Ovary (tissue), 10 donors: ENCODE measurements around the gene JAK2. TPM values are rescaled to one million over a fixed set of nuclear protein-coding genes. Genes with fewer than 3 reads are reported as not detected.

Experiments used
- DNase-seq, 5 donors: peaks; one replicate each; pipeline ENCODE4 v3.0.0-alpha.2; 2019 to 2020
- H3K27ac ChIP-seq, 2 donors: fragments of 200-600 bp; one replicate each; pipeline versions ENCODE4 v1.5.1 to v1.8.0; 2019 to 2022
- H3K27me3 ChIP-seq: fragments of 200-600 bp; one replicate; pipeline ENCODE4 v1.8.0; 2022
- H3K36me3 ChIP-seq: fragments of 200-600 bp; sonication (generic); one replicate; pipeline ENCODE4 v1.5.1; 2019
- H3K4me1 ChIP-seq: one replicate; pipeline ENCODE4 v1.8.1; 2013; ENCODE audit warnings: mild to moderate bottlenecking, moderate library complexity; ENCODE audit not compliant: insufficient read depth
- H3K4me3 ChIP-seq: fragments of 200-600 bp; sonication (generic); one replicate; pipeline ENCODE4 v1.5.1; 2017
- H3K9me3 ChIP-seq, 2 donors: fragments of 200-600 bp in 1 of 2; sonication (generic) in 1 of 2; one replicate each; pipeline versions ENCODE4 v1.5.1 to v1.8.1; 2013 to 2019; ENCODE audit warnings: mild to moderate bottlenecking in 1 of 2, moderate library complexity in 1 of 2
- EP300 ChIP-seq: sonication (generic); formaldehyde crosslinking; IDR thresholded peaks from one replicate; pipeline ENCODE4 v1.6.1; 2017; ENCODE audit warnings: antibody characterized with exemption
- POLR2A ChIP-seq: fragments of 450-650 bp; IDR thresholded peaks from one replicate; pipeline ENCODE4 v1.6.1; 2017; ENCODE audit warnings: antibody characterized with exemption, mild to moderate bottlenecking, moderate library complexity
- WGBS, 3 donors: extraction: QIAGEN DNeasy Blood & Tissue Kit in 1 of 3; methylation state at CpG; one replicate each; pipeline versions ENCODE4 v1.1.5 to v1.1.7; 2013 to 2017; 5-methylcytosine and 5-hydroxymethylcytosine counted together
- intact Hi-C, 4 donors: fragments of 100-400 bp; cut with DNase I; formaldehyde crosslinking; loops; one replicate each; pipeline versions ENCODE4 v1.11.0 to v1.15.1; 2022 to 2023
- long read RNA-seq, 3 donors: library from polyadenylated mRNA in 2 of 3; unstranded in 2 of 3; transcript quantifications; one replicate each; pipeline ENCODE4 v2.0.0 and lab custom pipeline, GENCODE V29; 2021 to 2026
- polyA plus RNA-seq, 2 donors: library from polyadenylated mRNA; stranded (reverse); fragments of 200-250 nt in 1 of 2; fragments of 350-450 nt in 1 of 2; fragmentation: Illumina TruSeq in 1 of 2; extraction: RNeasy Lipid Tissue Mini Kit (QIAGEN cat#74804) in 1 of 2; gene quantifications; one replicate each; pipeline ENCODE4 v1.2.3, GENCODE V29; 2013 to 2014
- total RNA-seq, 7 donors: library from RNA; depleted of rRNA in 2 of 7; stranded (reverse); fragments of >200 nt in 2 of 7; fragmentation: NEBNext Ultra II Directional in 3 of 7; extraction: Animal tissue kit (Norgen Biotek cat#: 25700) in 3 of 7; gene quantifications; one replicate each; pipeline versions ENCODE4 v1.1.0 to v1.2.4, GENCODE V29; 2016 to 2023
- TF ChIP-seq, protein P1 (sequence below), 3 donors: fragments of 450-650 bp in 2 of 3; fragments of 200-600 bp in 1 of 3; IDR thresholded peaks; one replicate each; pipeline versions ENCODE4 v1.5.1 to v1.8.0; 2016 to 2022; ENCODE audit warnings: antibody characterized with exemption in 3 of 3, mild to moderate bottlenecking in 1 of 3
- donor health status: DM: no; HTN: no; CAD: no; lungs with moderate emphysema.
- donor health status: DM: no; HTN: no; CAD: no.
- donor health status: Bipolar disorder and iron deficiency.
- donor health status: DM: yes; HTN: yes; CAD: no.
- donor health status: DM: no; HTN: no; CAD: no.
- donor health status: DM: yes; HTN: yes; CAD: no.

Gene JAK2
- total RNA-seq, result 10 to 100 TPM; 14.4 to 31.4 (median 19.8) TPM
- 10 to 100 TPM in 1 of 2 donors, 1 to 10 TPM in 1; 8.6 to 15.9 TPM for polyA plus RNA-seq
- long read RNA-seq, donor 1, partial matches to known transcripts, result 17 of 35 reads
- long read RNA-seq, donor 1, other reads (novel, unspliced or antisense), result 18 of 35 reads
- long read RNA-seq, donor 2, result 0 reads
- long read RNA-seq, donor 3, full-length matches to known transcripts, result 23 of 39 reads
- long read RNA-seq, donor 3, partial matches to known transcripts, result 5 of 39 reads
- long read RNA-seq, donor 3, other reads (novel, unspliced or antisense), result 11 of 39 reads

DNA sequence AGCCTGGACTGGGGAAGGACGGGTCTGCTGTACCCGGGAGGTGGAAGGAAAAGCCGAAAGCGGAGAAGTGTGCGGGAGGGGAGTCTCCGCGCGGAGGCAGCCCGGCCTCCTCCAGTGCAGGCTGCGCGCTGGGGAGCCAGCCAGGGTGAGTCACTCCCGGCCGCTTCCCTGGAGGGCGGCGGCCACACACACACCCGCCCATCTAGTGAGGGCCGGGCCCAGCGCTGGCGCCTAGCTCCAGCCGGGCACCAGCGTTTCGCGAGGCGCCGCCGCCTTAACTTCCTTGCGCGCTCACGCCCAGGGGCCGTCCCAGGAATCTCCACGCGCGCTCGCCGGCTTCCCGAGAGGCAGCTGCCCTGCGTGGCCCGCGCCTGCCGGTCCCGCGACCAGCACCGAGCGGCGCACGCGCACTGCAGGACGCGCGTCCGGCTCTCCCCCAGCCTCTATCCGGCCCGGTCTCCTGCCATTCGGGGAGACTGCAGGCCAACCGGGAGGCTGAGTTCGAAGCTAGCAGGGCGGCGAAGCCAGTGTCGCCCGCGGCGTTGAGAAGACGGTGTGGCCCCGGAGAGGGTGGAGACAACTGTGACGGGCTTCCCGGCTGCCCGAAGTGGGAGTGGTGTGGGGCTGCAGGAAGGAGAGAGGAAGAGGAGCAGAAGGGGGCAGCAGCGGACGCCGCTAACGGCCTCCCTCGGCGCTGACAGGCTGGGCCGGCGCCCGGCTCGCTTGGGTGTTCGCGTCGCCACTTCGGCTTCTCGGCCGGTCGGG lies at the start of gene JAK2:
TSS of gene JAK2 (plus strand) at position 652 of the 765 bp plus-strand sequence. CDS start 36,716 bp downstream, outside the sequence.
- H3K36me3 ChIP-seq, result no peaks in the 10 kb centered on the region
- 0 to 1% (median 1%) methylated on average over 76 to 84 of the region's 84 CpGs for WGBS, 3 donors
- intact Hi-C loops, result loop anchor here (5.0 to 10.0 kb wide), 5 partner anchors 130 to 310 kb away; partner anchors contain the start of genes RCL1 (in 4 of the 4) and CDC37L1 (in 1 of the 4)
- TF ChIP-seq, protein P1, sequence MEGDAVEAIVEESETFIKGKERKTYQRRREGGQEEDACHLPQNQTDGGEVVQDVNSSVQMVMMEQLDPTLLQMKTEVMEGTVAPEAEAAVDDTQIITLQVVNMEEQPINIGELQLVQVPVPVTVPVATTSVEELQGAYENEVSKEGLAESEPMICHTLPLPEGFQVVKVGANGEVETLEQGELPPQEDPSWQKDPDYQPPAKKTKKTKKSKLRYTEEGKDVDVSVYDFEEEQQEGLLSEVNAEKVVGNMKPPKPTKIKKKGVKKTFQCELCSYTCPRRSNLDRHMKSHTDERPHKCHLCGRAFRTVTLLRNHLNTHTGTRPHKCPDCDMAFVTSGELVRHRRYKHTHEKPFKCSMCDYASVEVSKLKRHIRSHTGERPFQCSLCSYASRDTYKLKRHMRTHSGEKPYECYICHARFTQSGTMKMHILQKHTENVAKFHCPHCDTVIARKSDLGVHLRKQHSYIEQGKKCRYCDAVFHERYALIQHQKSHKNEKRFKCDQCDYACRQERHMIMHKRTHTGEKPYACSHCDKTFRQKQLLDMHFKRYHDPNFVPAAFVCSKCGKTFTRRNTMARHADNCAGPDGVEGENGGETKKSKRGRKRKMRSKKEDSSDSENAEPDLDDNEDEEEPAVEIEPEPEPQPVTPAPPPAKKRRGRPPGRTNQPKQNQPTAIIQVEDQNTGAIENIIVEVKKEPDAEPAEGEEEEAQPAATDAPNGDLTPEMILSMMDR (IDR thresholded peaks at IDR 0.05), result peak in 1 of 3 donors; percentile 42
- TF ChIP-seq EP300 (no peak), POLR2A (peak; percentile 33)
- no peaks in the 10 kb centered on the region for H3K9me3 ChIP-seq
- peak within 1 kb of the TSS; percentile 93 to 99 for H3K27ac ChIP-seq
- no peaks in the 10 kb centered on the region for H3K27me3 ChIP-seq
- peak within 1 kb of the TSS; percentile 89 for H3K4me3 ChIP-seq
- DNase-seq, result peak; percentile 87 to 91 (median 88)
- peaks cover 8% of the 10 kb centered on the region for H3K4me1 ChIP-seq

DNA sequence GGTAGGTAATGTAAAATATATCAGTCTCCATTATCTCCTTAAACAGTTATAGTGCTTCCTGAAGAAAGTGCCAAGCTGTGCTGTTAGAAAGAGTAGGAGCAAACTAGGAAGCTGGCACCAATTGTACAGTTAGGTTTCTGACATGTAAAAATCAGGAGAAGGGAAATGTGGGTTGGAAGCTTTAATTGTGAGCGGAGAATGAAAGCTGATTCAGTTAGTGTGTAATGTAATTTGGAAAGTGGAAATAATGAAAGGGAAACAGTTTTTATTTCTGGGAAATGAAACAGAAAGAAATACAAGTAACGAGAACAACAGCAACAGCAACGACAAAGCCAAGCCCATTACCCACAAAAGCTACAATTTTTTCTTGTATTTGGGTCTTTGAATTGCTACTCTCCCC lies 48.8 kb upstream of the JAK2 start:
- Histone ChIP-seq H3K36me3 (no peaks in the 10 kb centered on the region), H3K27ac (no peak overlapping the region), H3K4me3 (no peak overlapping the region), H3K27me3 (no peaks in the 10 kb centered on the region), H3K9me3 (no peaks in the 10 kb centered on the region), H3K4me1 (peaks cover 12% of the 10 kb centered on the region)
- intact Hi-C loops, result no loop called here
- TF ChIP-seq, protein P1 (IDR thresholded peaks at IDR 0.05), result no peak
- TF ChIP-seq EP300, result no peak
- TF ChIP-seq POLR2A, result no peak
- DNase-seq, result no peak
- 54 to 61% (median 60%) methylated on average over 3 of the region's 3 CpGs for WGBS, 3 donors

DNA sequence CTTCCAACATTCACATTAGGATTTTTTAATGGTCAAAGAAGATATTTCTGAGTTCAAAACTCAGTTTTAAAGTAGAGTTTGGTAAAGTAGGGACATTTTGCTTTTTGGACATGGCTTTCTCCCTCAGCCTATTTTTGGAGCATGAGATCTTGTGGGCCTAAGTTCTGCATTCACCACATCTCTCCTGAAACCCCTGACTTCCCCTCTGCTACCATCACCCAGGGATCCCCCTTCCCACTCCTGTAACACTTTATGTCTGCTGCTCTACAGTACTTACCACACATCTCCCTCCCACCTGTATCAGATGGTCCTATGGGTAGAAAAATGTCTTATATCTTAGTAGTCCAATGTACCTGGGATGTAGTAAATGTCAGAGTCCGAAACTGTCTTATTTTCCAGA lies 48.2 kb upstream of the JAK2 start:
- TF ChIP-seq, protein P1 (IDR thresholded peaks at IDR 0.05), result no peak
- no peak for TF ChIP-seq EP300
- TF ChIP-seq POLR2A, result no peak
- Histone ChIP-seq H3K27me3 (no peaks in the 10 kb centered on the region), H3K4me3 (no peak overlapping the region), H3K36me3 (no peaks in the 10 kb centered on the region), H3K9me3 (no peaks in the 10 kb centered on the region), H3K27ac (no peak overlapping the region), H3K4me1 (peaks cover 12% of the 10 kb centered on the region)
- WGBS, 3 donors, result 93 to 99% (median 93%) methylated on average over 1 of the region's 1 CpG
- intact Hi-C loops, result no loop called here
- DNase-seq, result no peak

DNA sequence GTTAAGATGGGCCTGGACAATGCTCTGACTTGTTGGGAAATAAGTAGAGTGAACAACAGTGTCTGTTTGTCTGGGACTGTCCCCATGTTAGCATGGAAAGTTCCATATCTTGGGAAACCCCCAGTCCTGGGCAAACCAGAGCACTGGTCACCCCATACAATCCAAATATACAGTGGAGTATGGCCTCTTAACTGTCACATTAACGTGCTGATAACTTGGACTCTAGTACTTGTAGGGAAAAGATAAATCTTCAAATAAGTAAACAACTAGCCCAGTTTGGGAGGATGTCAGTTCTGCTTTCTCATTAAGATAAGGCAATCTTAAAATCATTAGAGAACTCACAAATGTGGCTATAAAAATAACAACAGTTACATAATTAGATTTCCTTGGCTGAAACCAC lies 47.6 kb upstream of the JAK2 start:
- no peak overlapping the region for H3K27ac ChIP-seq
- no peaks in the 10 kb centered on the region for H3K36me3 ChIP-seq
- no peak overlapping the region for H3K4me3 ChIP-seq
- H3K4me1 ChIP-seq, result peaks cover 14% of the 10 kb centered on the region
- H3K9me3 ChIP-seq, result no peaks in the 10 kb centered on the region
- intact Hi-C loops, result no loop called here
- TF ChIP-seq, protein P1 (IDR thresholded peaks at IDR 0.05), result no peak
- TF ChIP-seq EP300, result no peak
- no peak for TF ChIP-seq POLR2A
- no peaks in the 10 kb centered on the region for H3K27me3 ChIP-seq
- no peak for DNase-seq
- 33 to 36% (median 35%) methylated on average over 1 of the region's 1 CpG for WGBS, 3 donors
